BLaER1 treated with 17β-estradiol and CSF1 and Interleukin-3, amounts not matched to agents 10 nM and 100 nM (cell line): ENCODE results near the gene EFCAB6.

ENCODE experiments used
- H3K27ac ChIP-seq, 11 experiments: shearing (Covaris generic); formaldehyde crosslinking; 2 replicates each; pipeline ENCODE4 v1.8.1; 2022
- H3K27me3 ChIP-seq, 11 experiments: shearing (Covaris generic); formaldehyde crosslinking; 2 replicates each; pipeline ENCODE4 v1.8.1; 2022
- H3K36me3 ChIP-seq, 11 experiments: shearing (Covaris generic); formaldehyde crosslinking; 2 replicates each; pipeline ENCODE4 v1.8.1; 2022
- H3K4me1 ChIP-seq, 10 experiments: shearing (Covaris generic); formaldehyde crosslinking; 2 replicates each; pipeline ENCODE4 v1.8.1; 2022
- H3K4me2 ChIP-seq, 11 experiments: shearing (Covaris generic); formaldehyde crosslinking; 2 replicates each; pipeline ENCODE4 v1.8.1; 2022
- H3K4me3 ChIP-seq, 10 experiments: shearing (Covaris generic); formaldehyde crosslinking; 2 replicates each; pipeline ENCODE4 v1.8.1; 2022
- H3K9ac ChIP-seq, 11 experiments: shearing (Covaris generic); formaldehyde crosslinking; 2 replicates each; pipeline ENCODE4 v1.8.1; 2022
- H3K9me3 ChIP-seq, 11 experiments: shearing (Covaris generic); formaldehyde crosslinking; replicated peaks in 1 of 11; 2 replicates each; pipeline ENCODE4 v1.8.1; 2022
- H4K20me1 ChIP-seq, 11 experiments: shearing (Covaris generic); formaldehyde crosslinking; 2 replicates each; pipeline ENCODE4 v1.8.1; 2022
- Cebpa-rat ChIP-seq, 11 experiments: shearing (Covaris generic); IDR thresholded peaks; 2 replicates each; pipeline ENCODE4 v1.8.1; 2022

EFCAB6 gene

DNA sequence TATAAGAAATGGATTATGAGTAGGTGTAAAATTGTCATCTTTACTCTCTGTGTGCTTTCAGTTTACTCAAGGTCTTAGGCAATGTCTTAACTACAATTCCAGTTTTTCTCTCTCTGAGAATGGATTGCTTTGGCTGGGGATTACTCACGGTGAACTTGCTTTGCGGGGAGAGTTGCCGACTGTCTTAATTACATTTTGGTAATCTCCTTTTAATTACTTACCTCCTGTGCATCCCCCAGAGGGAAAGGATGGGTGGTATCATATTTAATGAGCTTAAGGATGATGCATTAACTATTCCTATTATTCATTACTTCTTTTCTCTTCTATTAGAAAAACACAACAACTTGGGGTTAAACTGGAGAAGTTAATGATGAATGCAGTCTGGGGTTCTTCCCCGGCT, 240.9 kb downstream of the EFCAB6 start:
- no peak for TF ChIP-seq Cebpa-rat (IDR thresholded peaks at IDR 0.05)
- Histone ChIP-seq H3K4me3 (no peak overlapping the region), H3K27me3 (no peaks in the 10 kb centered on the region), H3K9ac (no peak overlapping the region), H3K27ac (no peak overlapping the region), H3K36me3 (no peaks in the 10 kb centered on the region), H3K9me3 (no peaks in the 10 kb centered on the region), H4K20me1 (no peaks in the 10 kb centered on the region; a peak in 1 of 22 replicates), H3K4me1 (no peaks in the 10 kb centered on the region; a peak in 1 of 20 replicates), H3K4me2 (no peak overlapping the region)

DNA sequence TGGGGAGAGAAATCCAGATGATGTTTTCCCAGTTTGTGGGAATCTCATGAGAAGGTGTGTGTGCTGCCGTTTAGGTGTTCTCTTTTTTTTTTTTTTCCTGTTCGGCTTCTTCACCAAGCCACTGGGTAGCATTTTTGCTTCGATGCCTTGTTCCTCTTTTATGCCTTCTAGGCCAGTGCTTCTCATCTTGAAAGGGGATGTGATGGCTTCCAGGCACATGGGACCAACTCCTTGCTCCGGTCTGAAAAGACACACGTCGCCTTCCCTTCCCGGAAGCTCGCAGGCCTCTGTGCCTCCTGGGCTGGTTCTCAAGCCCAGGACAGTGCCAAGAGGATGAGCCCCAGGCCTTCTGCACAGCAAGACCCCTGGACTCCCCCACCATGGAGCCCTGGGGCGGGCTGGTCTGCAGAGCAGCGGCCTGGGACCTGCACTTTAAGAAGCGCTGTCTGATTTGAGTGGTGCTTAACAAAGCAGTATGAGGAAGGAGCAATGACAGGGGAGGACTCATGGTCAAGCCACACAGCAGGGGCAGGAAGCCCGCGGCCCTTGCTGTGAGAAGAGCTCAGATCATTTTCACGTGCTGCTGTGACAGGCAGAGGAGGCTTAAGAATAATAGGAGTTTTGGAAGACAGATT, 241.5 kb downstream of the EFCAB6 start:
- TF ChIP-seq Cebpa-rat (IDR thresholded peaks at IDR 0.05): no peak
- Histone ChIP-seq H3K4me3 (no peak overlapping the region), H4K20me1 (no peaks in the 10 kb centered on the region; a peak in 1 of 22 replicates), H3K27me3 (no peaks in the 10 kb centered on the region), H3K4me2 (peak overlapping the region in 1 of 11 experiments; percentile 18; a peak in 2 of 22 replicates), H3K27ac (no peak overlapping the region), H3K36me3 (no peaks in the 10 kb centered on the region), H3K4me1 (no peaks in the 10 kb centered on the region; a peak in 1 of 20 replicates), H3K9ac (no peak overlapping the region), H3K9me3 (no peaks in the 10 kb centered on the region)

DNA sequence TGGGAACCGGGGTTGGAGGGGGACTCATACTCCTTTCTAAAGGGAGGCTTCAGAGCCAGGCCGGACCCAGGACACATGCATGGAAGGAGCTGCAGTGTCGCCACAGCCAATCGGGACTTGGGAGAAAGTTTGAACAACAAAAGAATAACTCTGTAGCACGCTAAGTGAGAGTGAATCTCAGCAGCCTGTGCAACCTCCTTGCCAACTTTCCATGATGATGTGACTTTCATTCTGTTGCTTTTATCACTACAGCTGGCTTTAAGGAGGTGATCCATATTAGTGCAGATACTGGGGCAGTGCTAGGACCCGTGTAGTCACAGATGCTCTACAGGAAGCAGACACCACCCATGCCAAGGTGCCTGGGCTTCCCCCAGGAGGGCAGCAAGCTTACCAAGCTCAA, 243.0 kb downstream of the EFCAB6 start:
- H3K27me3 ChIP-seq: no peaks in the 10 kb centered on the region
- no peak overlapping the region for H3K4me2 ChIP-seq
- no peak for TF ChIP-seq Cebpa-rat (IDR thresholded peaks at IDR 0.05)
- no peak overlapping the region for H3K27ac ChIP-seq
- H3K4me1 ChIP-seq: no peaks in the 10 kb centered on the region; a peak in 1 of 20 replicates
- H3K36me3 ChIP-seq: no peaks in the 10 kb centered on the region
- H4K20me1 ChIP-seq: no peaks in the 10 kb centered on the region; a peak in 1 of 22 replicates
- H3K4me3 ChIP-seq: no peak overlapping the region
- H3K9me3 ChIP-seq: no peaks in the 10 kb centered on the region
- no peak overlapping the region for H3K9ac ChIP-seq

DNA sequence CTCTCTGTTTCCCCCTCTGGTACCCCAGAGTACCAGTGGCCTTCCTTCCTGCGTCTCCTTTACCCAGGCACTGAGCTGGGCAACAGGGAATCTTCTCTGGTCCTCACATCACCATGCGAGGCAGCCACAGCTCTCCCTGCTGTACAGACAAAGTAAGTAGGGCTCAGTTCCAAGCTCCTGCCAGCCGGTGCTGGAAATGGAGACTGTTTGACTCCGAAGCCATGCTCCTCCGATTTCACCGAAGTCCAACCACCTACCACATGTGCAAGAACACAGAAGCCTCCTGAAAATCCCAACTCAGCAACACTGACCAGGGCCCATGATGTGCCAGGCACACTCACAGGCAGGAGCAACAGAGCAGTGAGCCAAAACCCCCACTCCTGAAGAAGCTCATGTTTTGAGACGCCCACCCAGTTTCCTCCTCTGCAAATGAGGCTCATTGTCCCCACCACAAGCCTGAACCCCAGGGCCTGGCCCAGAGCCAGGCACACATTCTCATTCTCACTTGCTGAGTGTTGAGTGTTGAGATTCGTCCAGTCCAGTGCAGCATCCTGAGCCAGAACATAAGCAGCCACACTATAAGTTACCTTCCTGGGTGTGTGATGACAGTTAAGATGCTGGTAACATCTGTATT, 244.3 kb downstream of the EFCAB6 start:
- TF ChIP-seq Cebpa-rat (IDR thresholded peaks at IDR 0.05): no peak

DNA sequence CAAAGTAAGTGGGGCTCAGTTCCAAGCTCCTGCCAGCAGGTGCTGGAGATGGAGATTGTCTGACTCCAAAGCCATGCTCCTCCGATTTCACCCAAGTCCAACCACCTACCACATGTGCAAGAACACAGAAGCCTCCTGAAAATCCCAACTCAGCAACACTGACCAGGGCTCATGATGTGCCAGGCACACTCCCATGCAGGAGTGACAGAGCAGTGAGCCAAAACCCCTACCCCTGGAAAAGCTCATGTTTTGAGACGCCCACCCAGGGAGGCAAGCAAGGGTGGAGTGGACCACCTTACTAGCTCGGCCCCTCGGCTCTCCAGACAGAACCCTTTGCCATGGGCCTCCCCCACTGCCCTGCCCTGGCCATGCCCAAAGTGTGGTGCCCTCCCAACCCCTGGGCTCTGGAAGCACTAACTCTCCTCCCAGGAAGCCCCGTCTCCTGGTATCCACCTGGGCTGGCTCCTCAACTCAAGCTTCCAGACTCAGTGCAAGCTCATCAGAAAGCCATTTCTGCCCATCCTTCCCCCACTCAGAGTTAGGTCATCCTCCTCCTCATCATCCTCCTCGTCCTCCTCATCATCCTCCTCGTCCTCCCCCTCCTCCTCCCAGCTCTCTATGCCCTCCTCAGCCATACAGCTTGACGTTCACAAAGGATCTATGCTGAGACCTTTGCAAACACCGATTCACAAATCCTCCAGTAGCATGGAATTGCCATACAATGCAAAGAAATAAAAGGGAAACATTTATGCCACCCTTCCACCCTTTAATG, 245.4 kb downstream of the EFCAB6 start:
- Histone ChIP-seq H3K4me1 (peaks cover 0 to 2% (median 0%) of the 10 kb centered on the region in 10 experiments; a peak in 6 of 20 replicates), H3K4me2 (no peak overlapping the region), H3K4me3 (no peak overlapping the region), H4K20me1 (no peaks in the 10 kb centered on the region; a peak in 1 of 22 replicates), H3K27me3 (no peaks in the 10 kb centered on the region), H3K9ac (no peak overlapping the region), H3K9me3 (0 out of 22 replicates have a peak, but pooled peaks cover 0 to 7% (median 0%) of the 10 kb centered on the region in 11 experiments), H3K36me3 (no peaks in the 10 kb centered on the region), H3K27ac (no peak overlapping the region)
- no peak for TF ChIP-seq Cebpa-rat (IDR thresholded peaks at IDR 0.05)

More for the DNA sequence above, 244.3 kb downstream of the EFCAB6 start:
- Histone ChIP-seq H3K9me3 (0 out of 22 replicates have a peak, but pooled peaks cover 0 to 7% (median 0%) of the 10 kb centered on the region in 11 experiments), H3K27ac (no peak overlapping the region), H3K9ac (no peak overlapping the region), H3K4me1 (no peaks in the 10 kb centered on the region; a peak in 1 of 20 replicates), H3K4me3 (no peak overlapping the region), H3K36me3 (no peaks in the 10 kb centered on the region), H3K4me2 (no peak overlapping the region), H4K20me1 (no peaks in the 10 kb centered on the region; a peak in 1 of 22 replicates), H3K27me3 (no peaks in the 10 kb centered on the region)

DNA sequence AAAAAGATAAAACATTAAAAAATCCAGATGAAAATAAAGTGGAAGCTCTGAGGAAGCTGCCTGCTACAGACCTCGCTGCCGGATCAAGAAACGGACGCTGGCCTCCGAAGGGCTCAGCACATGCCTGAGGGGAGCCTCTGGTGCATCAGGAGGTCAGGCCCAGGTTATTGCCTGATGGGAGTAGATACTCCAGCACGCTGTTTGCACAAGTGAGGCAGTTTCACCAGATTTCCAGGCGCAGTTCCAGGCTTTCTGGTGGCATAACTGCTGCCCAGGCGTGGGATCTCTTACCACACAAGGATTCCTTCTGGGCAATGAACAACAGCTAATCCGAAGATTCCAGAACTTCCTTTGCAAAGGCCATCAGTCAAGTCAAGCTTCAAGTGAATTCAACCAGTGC, 246.1 kb downstream of the EFCAB6 start:
- no peaks in the 10 kb centered on the region for H3K27me3 ChIP-seq
- no peak overlapping the region for H3K4me3 ChIP-seq
- H4K20me1 ChIP-seq: no peaks in the 10 kb centered on the region; a peak in 1 of 22 replicates
- 0 out of 22 replicates have a peak, but pooled peaks cover 0 to 7% (median 0%) of the 10 kb centered on the region in 11 experiments for H3K9me3 ChIP-seq
- H3K27ac ChIP-seq: no peak overlapping the region
- TF ChIP-seq Cebpa-rat (IDR thresholded peaks at IDR 0.05): no peak
- peaks cover 0 to 9% (median 0%) of the 10 kb centered on the region in 10 experiments; a peak in 7 of 20 replicates for H3K4me1 ChIP-seq
- no peaks in the 10 kb centered on the region for H3K36me3 ChIP-seq
- no peak overlapping the region for H3K4me2 ChIP-seq
- no peak overlapping the region for H3K9ac ChIP-seq

DNA sequence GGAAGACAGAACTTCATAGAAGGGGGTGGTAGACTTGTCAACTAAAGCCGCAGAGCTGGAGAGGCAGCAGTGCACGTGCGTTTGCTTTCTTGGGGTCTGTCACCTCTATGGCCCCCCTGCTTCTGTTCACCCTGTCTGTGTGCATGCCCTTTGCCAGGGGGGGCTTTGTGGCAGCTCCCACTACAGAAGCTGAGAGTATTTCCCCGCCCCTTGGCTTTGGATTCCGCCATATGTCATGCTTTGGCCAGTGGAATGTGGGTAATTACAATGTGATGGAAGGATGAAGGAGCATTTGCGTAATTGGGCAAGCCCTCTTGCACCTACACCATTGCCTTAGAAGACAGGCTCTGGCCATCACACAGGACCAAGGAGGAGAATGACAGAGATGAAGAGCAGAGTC, 247.2 kb downstream of the EFCAB6 start:
- Histone ChIP-seq H3K27ac (no peak overlapping the region), H3K4me2 (no peak overlapping the region), H3K36me3 (no peaks in the 10 kb centered on the region), H3K4me1 (peaks cover 0 to 13% (median 0%) of the 10 kb centered on the region in 10 experiments; a peak in 6 of 20 replicates), H3K4me3 (no peak overlapping the region), H4K20me1 (no peaks in the 10 kb centered on the region; a peak in 1 of 22 replicates), H3K9me3 (0 out of 22 replicates have a peak, but pooled peaks cover 0 to 7% (median 0%) of the 10 kb centered on the region in 11 experiments), H3K9ac (no peak overlapping the region), H3K27me3 (no peaks in the 10 kb centered on the region)
- no peak for TF ChIP-seq Cebpa-rat (IDR thresholded peaks at IDR 0.05)

DNA sequence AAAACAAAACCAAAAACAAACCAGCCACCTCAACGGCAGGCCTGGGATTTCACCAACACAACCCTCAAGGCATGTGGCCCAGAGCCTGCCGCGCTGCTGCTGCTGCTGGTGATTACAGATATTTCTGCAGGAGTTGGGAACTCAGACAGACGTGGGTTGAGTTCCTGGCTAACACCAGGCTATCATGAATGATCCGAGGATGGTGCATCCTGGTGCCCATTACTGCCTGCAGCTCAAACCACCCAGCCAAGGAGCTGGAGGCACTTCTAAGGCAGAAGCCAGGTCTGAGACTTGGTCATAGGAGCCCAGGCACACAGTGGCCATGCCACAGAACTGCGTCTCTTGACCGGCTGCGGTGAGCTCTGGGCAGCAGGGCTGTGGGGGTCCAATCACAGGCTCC, 248.5 kb downstream of the EFCAB6 start:
- H4K20me1 ChIP-seq: no peaks in the 10 kb centered on the region; a peak in 1 of 22 replicates
- H3K4me3 ChIP-seq: no peak overlapping the region
- peaks cover under 1 to 17% (median 3%) of the 10 kb centered on the region in 11 experiments; a peak in 17 of 22 replicates for H3K9me3 ChIP-seq
- no peaks in the 10 kb centered on the region for H3K27me3 ChIP-seq
- peaks cover 0 to 13% (median 0%) of the 10 kb centered on the region in 10 experiments; a peak in 6 of 20 replicates for H3K4me1 ChIP-seq
- no peak overlapping the region for H3K4me2 ChIP-seq
- no peak for TF ChIP-seq Cebpa-rat (IDR thresholded peaks at IDR 0.05)
- H3K27ac ChIP-seq: no peak overlapping the region
- H3K9ac ChIP-seq: no peak overlapping the region
- H3K36me3 ChIP-seq: no peaks in the 10 kb centered on the region

DNA sequence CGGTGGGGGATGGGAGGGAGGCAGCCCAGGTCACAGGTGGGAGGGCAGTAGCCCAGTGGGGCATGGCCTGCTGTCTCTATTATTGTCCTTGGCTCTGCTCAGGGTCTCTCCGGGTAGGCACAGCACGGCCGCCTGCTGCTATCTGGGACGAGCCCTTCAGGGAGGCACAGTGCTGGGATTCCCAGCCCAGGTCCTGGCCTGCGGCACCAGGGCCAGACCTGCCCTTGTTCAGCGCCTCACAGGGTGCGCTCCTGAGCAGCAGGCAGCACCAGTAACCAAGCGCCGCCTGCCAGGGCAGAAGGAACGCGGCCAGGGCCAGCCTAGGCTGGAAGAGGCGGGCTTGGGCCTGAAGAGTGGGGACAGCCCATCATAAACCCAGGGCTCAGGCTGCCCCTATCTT, 249.3 kb downstream of the EFCAB6 start:
- Histone ChIP-seq H3K4me2 (no peak overlapping the region), H3K4me3 (no peak overlapping the region)
- no peak for TF ChIP-seq Cebpa-rat (IDR thresholded peaks at IDR 0.05)

More for the DNA sequence above, 249.3 kb downstream of the EFCAB6 start:
- Histone ChIP-seq H3K27ac (no peak overlapping the region), H4K20me1 (no peaks in the 10 kb centered on the region), H3K9me3 (peaks cover 7 to 24% (median 10%) of the 10 kb centered on the region in 11 experiments; a peak in 21 of 22 replicates), H3K36me3 (no peaks in the 10 kb centered on the region), H3K4me1 (peaks cover 0 to 13% (median 0%) of the 10 kb centered on the region in 10 experiments; a peak in 6 of 20 replicates), H3K27me3 (no peaks in the 10 kb centered on the region), H3K9ac (no peak overlapping the region)
